Measurements from ENCODE around the gene ZNF582.

GRCh38 chr19:56372281-56372680, 21.1 kb downstream of the ZNF582 start:
- TF ChIP-seq CTCF (IDR thresholded peaks at IDR 0.05) (no peak), POLR2A (IDR thresholded peaks at IDR 0.05) (no peak)

Data from adrenal gland (tissue), 5 donors.